Superior temporal gyrus (tissue), 1 donor: ENCODE measurements around the gene CSPG4.
"Not testable (repeated sequence)": the region's sequence is repeated elsewhere in the genome, so short reads cannot be mapped to it uniquely, and the experiment has no call there.

ENCODE experiments used
- DNase-seq: peaks from one replicate; pipeline ENCODE4 v3.0.0-alpha.2; 2016; ENCODE audit errors: extremely low spot score

Gene CSPG4

GRCh38 chr15:75712668-75713337, at the start of gene CSPG4:
TSS of gene CSPG4 (minus strand) at chr15:75712848. CDS start at chr15:75712755, 93 bp downstream.
- no peak for DNase-seq

GRCh38 chr15:75762357-75762718, 49.7 kb upstream of the CSPG4 start:
- DNase-seq: not testable (repeated sequence)

- DNase-seq: no peak
Measured at GRCh38 chr15:75761446-75762356, 49.1 kb upstream of the CSPG4 start.

- no peak for DNase-seq
Measured at GRCh38 chr15:75760704-75761435, 48.2 kb upstream of the CSPG4 start.

- DNase-seq: not testable (repeated sequence)
Measured at GRCh38 chr15:75760131-75760520, 47.5 kb upstream of the CSPG4 start.

GRCh38 chr15:75759416-75760130, 46.9 kb upstream of the CSPG4 start:
- no peak for DNase-seq

GRCh38 chr15:75758071-75758872, 45.6 kb upstream of the CSPG4 start:
- DNase-seq: peak; percentile 94

GRCh38 chr15:75754871-75755270, 42.2 kb upstream of the CSPG4 start:
- DNase-seq: not testable (repeated sequence)

- DNase-seq: no peak
Measured at GRCh38 chr15:75753145-75753544, 40.5 kb upstream of the CSPG4 start.

- DNase-seq: no peak
Measured at GRCh38 chr15:75751891-75752290, 39.2 kb upstream of the CSPG4 start.

GRCh38 chr15:75751116-75751875, 38.6 kb upstream of the CSPG4 start:
- DNase-seq: no peak

GRCh38 chr15:75750261-75751050, 37.8 kb upstream of the CSPG4 start:
- no peak for DNase-seq

GRCh38 chr15:75749820-75750219, 37.2 kb upstream of the CSPG4 start:
- DNase-seq: no peak

GRCh38 chr15:75748882-75749281, 36.2 kb upstream of the CSPG4 start:
- not testable (repeated sequence) for DNase-seq

- DNase-seq: not testable (repeated sequence)
Measured at GRCh38 chr15:75747121-75747520, 34.5 kb upstream of the CSPG4 start.

- no peak for DNase-seq
Measured at GRCh38 chr15:75745305-75745704, 32.7 kb upstream of the CSPG4 start.

GRCh38 chr15:75742346-75742745, 29.7 kb upstream of the CSPG4 start:
- not testable (repeated sequence) for DNase-seq

GRCh38 chr15:75739791-75740190, 27.1 kb upstream of the CSPG4 start:
- no peak for DNase-seq

- DNase-seq: peak; percentile 80
Measured at GRCh38 chr15:75738647-75739325, 26.1 kb upstream of the CSPG4 start.
